ENCODE data around the gene RAB3GAP1. TPM values are rescaled to one million over a fixed set of nuclear protein-coding genes. Genes with fewer than 3 reads are reported as not detected.

Gene RAB3GAP1
- total and polyA plus RNA-seq, 2 of the 4 experiments (the other 2 are of a cell fraction), result 21.2 to 65.8 TPM

DNA sequence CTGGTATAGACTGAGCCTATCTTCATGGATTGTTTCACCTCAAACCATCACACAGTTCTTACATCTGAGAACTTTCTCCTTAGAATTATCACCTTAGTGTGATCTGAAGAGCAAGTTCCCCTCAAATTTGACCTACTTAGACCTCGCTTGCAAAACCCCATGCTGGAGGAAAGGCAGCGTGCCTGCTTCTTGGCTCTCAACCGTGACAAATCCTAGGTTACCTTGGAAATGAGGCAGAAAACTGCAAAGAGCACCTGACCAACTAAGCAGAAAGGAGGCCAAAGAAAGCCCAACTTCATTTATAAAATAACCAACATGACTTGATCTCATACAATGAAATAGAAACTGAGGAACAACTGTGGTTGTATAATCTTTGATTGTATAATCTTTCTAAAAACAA is 146.4 kb downstream of the RAB3GAP1 start:
- H4K91ac ChIP-seq (ENCODE audit: insufficient read depth, low read depth, low read length), result no peak overlapping the region

More for the DNA sequence above, 146.4 kb downstream of the RAB3GAP1 start:
- DNase-seq, result no peak
- H4K8ac ChIP-seq (ENCODE audit: low read depth in 2 of 2, low read length in 2 of 2), result no peak overlapping the region
- H2AK9ac ChIP-seq (replicated peaks; ENCODE audit: low read depth, low read length, poor library complexity), result no peak overlapping the region
- H3K9me1 ChIP-seq (ENCODE audit: insufficient read depth, low read length), result no peaks in the 10 kb centered on the region
- no peak overlapping the region for H2AK5ac ChIP-seq (ENCODE audit: low read depth, low read length)
- no peak overlapping the region for H3K56ac ChIP-seq (ENCODE audit: extremely low read depth, insufficient read depth, low read length)
- no CpG with 5 or more reads among the region's 3 CpGs for WGBS, 2 experiments (ENCODE audit: extremely low coverage in 2 of 2, insufficient read length in 1 of 2)
- no peak overlapping the region for H3K4me3 ChIP-seq (ENCODE audit: insufficient read depth, low read depth, low read length)
- in situ Hi-C loops (cut with MboI; ENCODE audit: low sequenced_read_pairs), result no loop called here
- H2AFZ ChIP-seq (replicated peaks; ENCODE audit: low read length, poor library complexity), result no peak overlapping the region
- no peaks in the 10 kb centered on the region for H4K20me1 ChIP-seq (ENCODE audit: insufficient read depth, low read length)
- dilution Hi-C loops (cut with HindIII; ENCODE audit: low sequenced_read_pairs, unreplicated experiment), result no loop called here
- intact Hi-C loops (cut with micrococcal nuclease), result no loop called here
- no peak overlapping the region for H3K27ac ChIP-seq (ENCODE audit: insufficient read depth, low read length)
- H3K18ac ChIP-seq (ENCODE audit: low read depth, low read length), result no peak overlapping the region
- H3K9ac ChIP-seq (ENCODE audit: low read depth, low read length), result no peak overlapping the region
- TF ChIP-seq SMC3 (IDR thresholded peaks at IDR 0.05; ENCODE audit: low read depth, low read length), result no peak
- no peak for TF ChIP-seq RCOR1 (IDR thresholded peaks at IDR 0.05; ENCODE audit: insufficient replicate concordance, low read length)
- TF ChIP-seq MAZ (IDR thresholded peaks at IDR 0.05; ENCODE audit: borderline replicate concordance, low read depth, low read length), result no peak
- no peak for TF ChIP-seq FOS (IDR thresholded peaks at IDR 0.05; ENCODE audit: low read depth, low read length)
- no peak for TF ChIP-seq CHD1 (IDR thresholded peaks at IDR 0.05; ENCODE audit: low read depth, low read length)
- no peak for TF ChIP-seq MAFK (IDR thresholded peaks at IDR 0.05; ENCODE audit: low read depth, low read length)
- TF ChIP-seq POLR2A (IDR thresholded peaks at IDR 0.05; ENCODE audit: low read depth, low read length), result no peak
- TF ChIP-seq, protein P1, sequence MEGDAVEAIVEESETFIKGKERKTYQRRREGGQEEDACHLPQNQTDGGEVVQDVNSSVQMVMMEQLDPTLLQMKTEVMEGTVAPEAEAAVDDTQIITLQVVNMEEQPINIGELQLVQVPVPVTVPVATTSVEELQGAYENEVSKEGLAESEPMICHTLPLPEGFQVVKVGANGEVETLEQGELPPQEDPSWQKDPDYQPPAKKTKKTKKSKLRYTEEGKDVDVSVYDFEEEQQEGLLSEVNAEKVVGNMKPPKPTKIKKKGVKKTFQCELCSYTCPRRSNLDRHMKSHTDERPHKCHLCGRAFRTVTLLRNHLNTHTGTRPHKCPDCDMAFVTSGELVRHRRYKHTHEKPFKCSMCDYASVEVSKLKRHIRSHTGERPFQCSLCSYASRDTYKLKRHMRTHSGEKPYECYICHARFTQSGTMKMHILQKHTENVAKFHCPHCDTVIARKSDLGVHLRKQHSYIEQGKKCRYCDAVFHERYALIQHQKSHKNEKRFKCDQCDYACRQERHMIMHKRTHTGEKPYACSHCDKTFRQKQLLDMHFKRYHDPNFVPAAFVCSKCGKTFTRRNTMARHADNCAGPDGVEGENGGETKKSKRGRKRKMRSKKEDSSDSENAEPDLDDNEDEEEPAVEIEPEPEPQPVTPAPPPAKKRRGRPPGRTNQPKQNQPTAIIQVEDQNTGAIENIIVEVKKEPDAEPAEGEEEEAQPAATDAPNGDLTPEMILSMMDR (conservative IDR thresholded peaks at IDR 0.05; ENCODE audit: low read depth, low read length), result no peak
- TF ChIP-seq, protein P2, sequence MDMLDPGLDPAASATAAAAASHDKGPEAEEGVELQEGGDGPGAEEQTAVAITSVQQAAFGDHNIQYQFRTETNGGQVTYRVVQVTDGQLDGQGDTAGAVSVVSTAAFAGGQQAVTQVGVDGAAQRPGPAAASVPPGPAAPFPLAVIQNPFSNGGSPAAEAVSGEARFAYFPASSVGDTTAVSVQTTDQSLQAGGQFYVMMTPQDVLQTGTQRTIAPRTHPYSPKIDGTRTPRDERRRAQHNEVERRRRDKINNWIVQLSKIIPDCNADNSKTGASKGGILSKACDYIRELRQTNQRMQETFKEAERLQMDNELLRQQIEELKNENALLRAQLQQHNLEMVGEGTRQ (IDR thresholded peaks at IDR 0.05; ENCODE audit: low read depth, low read length), result no peak
- no peak for TF ChIP-seq RFX5 (IDR thresholded peaks at IDR 0.05; ENCODE audit: low read depth, low read length)
- H2BK15ac ChIP-seq (ENCODE audit: low read depth, low read length), result no peak overlapping the region
- no peak for ATAC-seq (ENCODE audit: low read depth)
- no peak overlapping the region for H2BK120ac ChIP-seq (ENCODE audit: low read depth, low read length)
- no peaks in the 10 kb centered on the region for H3K36me3 ChIP-seq (ENCODE audit: control insufficient read depth, insufficient read depth, low read length)
- ChIA-PET POLR2A (ENCODE audit: unreplicated experiment) (no interaction called here), CTCF (no interaction called here)
- H3K9me3 ChIP-seq (ENCODE audit: control insufficient read depth, insufficient read depth, low read length), result no peaks in the 10 kb centered on the region
- no peaks in the 10 kb centered on the region for H3K4me1 ChIP-seq (ENCODE audit: control insufficient read depth, insufficient read depth, low read length)
- H2BK20ac ChIP-seq (ENCODE audit: low read depth, low read length), result no peak overlapping the region
- H4K5ac ChIP-seq (ENCODE audit: low read depth, low read length), result no peak overlapping the region
- no peak overlapping the region for H3K14ac ChIP-seq (replicated peaks; ENCODE audit: low read depth, low read length)
- H3K4me2 ChIP-seq (ENCODE audit: low read depth, low read length), result no peak overlapping the region
- H2BK5ac ChIP-seq (ENCODE audit: low read depth, low read length, poor library complexity, severe bottlenecking), result no peak overlapping the region
- BruUV-seq (replicated peaks), result no TSS peak
- no peak overlapping the region for H3K4ac ChIP-seq (ENCODE audit: low read depth, low read length)
- H3K79me1 ChIP-seq (ENCODE audit: low read depth in 1 of 2, low read length in 2 of 2), result no peaks in the 10 kb centered on the region
- no peaks in the 10 kb centered on the region for H3K27me3 ChIP-seq (ENCODE audit: control insufficient read depth, insufficient read depth, low read length)
- H3K23ac ChIP-seq (ENCODE audit: low read depth, low read length), result no peak overlapping the region
